ENCODE data around the gene RDM1.

Gene RDM1

GRCh38 chr17:35917519-35918213 lies 12.9 kb downstream of the RDM1 start:
- no peak for TF ChIP-seq CTCF (conservative IDR thresholded peaks at IDR 0.05; ENCODE audit: low read depth, low read length)
- no peak for DNase-seq (ENCODE audit: low read depth)
- H3K4me3 ChIP-seq (ENCODE audit: low read depth, low read length), result no peak overlapping the region

GRCh38 chr17:35915153-35915964 lies 15.2 kb downstream of the RDM1 start:
- TF ChIP-seq CTCF (conservative IDR thresholded peaks at IDR 0.05; ENCODE audit: low read depth, low read length), result no peak
- H3K4me3 ChIP-seq (ENCODE audit: low read depth, low read length), result no peak overlapping the region
- DNase-seq (ENCODE audit: low read depth), result peak; percentile 15

- no peak for DNase-seq (ENCODE audit: low read depth)
- no peak for TF ChIP-seq CTCF (conservative IDR thresholded peaks at IDR 0.05; ENCODE audit: low read depth, low read length)
- no peak overlapping the region for H3K4me3 ChIP-seq (ENCODE audit: low read depth, low read length)
Observed at GRCh38 chr17:35914354-35914753, 16.2 kb downstream of the RDM1 start.

GRCh38 chr17:35913609-35914008 lies 17.0 kb downstream of the RDM1 start:
- no peak for DNase-seq (ENCODE audit: low read depth)
- no peak for TF ChIP-seq CTCF (conservative IDR thresholded peaks at IDR 0.05; ENCODE audit: low read depth, low read length)
- no peak overlapping the region for H3K4me3 ChIP-seq (ENCODE audit: low read depth, low read length)

GRCh38 chr17:35912942-35913341 lies 17.6 kb downstream of the RDM1 start:
- H3K4me3 ChIP-seq (ENCODE audit: low read depth, low read length), result no peak overlapping the region
- no peak for TF ChIP-seq CTCF (conservative IDR thresholded peaks at IDR 0.05; ENCODE audit: low read depth, low read length)
- DNase-seq (ENCODE audit: low read depth), result no peak

- no peak for TF ChIP-seq CTCF (conservative IDR thresholded peaks at IDR 0.05; ENCODE audit: low read depth, low read length)
- no peak overlapping the region for H3K4me3 ChIP-seq (ENCODE audit: low read depth, low read length)
- no peak for DNase-seq (ENCODE audit: low read depth)
Observed at GRCh38 chr17:35912339-35912912, 18.1 kb downstream of the RDM1 start.
